ENCODE data around the gene TUBB.
A peak's percentile ranks its signal among the peaks of the same experiment; 100 is the strongest.

The TUBB gene

DNA sequence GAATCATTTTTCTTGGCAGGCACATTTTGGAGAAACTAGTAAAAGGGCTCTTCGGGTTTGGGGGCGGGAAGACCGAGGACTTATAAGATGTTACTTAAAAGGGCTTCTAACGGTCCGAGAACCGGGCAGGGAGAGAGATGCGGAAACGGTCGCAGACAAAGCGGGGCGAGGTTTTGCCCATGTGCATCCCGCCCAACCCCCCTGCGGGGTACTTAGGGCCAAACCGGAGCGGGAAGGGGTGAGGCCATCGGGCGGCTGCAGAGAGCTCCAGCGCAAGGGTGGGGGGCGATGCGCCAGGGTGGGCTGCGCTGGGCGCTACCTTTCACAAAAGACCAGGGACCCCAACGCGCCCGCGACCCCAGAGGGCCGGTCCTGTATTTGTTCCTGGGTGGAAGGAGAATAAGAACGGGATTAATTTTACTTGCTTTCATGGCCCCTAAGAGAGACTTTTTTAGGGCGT, 616 bp downstream of the TUBB start (continued):
- TF ChIP-seq, protein P1, sequence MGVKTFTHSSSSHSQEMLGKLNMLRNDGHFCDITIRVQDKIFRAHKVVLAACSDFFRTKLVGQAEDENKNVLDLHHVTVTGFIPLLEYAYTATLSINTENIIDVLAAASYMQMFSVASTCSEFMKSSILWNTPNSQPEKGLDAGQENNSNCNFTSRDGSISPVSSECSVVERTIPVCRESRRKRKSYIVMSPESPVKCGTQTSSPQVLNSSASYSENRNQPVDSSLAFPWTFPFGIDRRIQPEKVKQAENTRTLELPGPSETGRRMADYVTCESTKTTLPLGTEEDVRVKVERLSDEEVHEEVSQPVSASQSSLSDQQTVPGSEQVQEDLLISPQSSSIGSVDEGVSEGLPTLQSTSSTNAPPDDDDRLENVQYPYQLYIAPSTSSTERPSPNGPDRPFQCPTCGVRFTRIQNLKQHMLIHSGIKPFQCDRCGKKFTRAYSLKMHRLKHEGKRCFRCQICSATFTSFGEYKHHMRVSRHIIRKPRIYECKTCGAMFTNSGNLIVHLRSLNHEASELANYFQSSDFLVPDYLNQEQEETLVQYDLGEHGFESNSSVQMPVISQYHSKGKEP (tag by site-specific recombination; IDR thresholded peaks at IDR 0.05) = no peak
- TF ChIP-seq ZNF548 (tag by site-specific recombination; IDR thresholded peaks at IDR 0.05) (peak; percentile 21; the same call in 1 of the 2 replicates), ZNF433 (tag by site-specific recombination; IDR thresholded peaks at IDR 0.05; ENCODE audit: low read depth) (no peak), ZNF398 (tag by site-specific recombination; IDR thresholded peaks at IDR 0.05) (0 out of 2 replicates have a peak, but pooled peaks have one; percentile 22), ZNF544 (tag by site-specific recombination; IDR thresholded peaks at IDR 0.05) (no peak), ZNF513 (tag by site-specific recombination; IDR thresholded peaks at IDR 0.05) (no peak), SALL2 (tag by site-specific recombination; IDR thresholded peaks at IDR 0.05; ENCODE audit: borderline replicate concordance) (no peak), HOXA7 (CRISPR knock-in tag; IDR thresholded peaks at IDR 0.05; ENCODE audit: borderline replicate concordance) (no peak), ZNF785 (tag by site-specific recombination; IDR thresholded peaks at IDR 0.05) (no peak), MYNN (tag by site-specific recombination; IDR thresholded peaks at IDR 0.05; ENCODE audit: borderline replicate concordance) (no peak), ZBTB20 (tag by site-specific recombination; IDR thresholded peaks at IDR 0.05) (no peak), WT1 (tag by site-specific recombination; IDR thresholded peaks at IDR 0.05) (no peak), ZNF266 (tag by site-specific recombination; IDR thresholded peaks at IDR 0.05; ENCODE audit: low read depth) (no peak), ZNF837 (tag by site-specific recombination; IDR thresholded peaks at IDR 0.05) (no peak), ZNF391 (tag by site-specific recombination; IDR thresholded peaks at IDR 0.05; ENCODE audit: borderline replicate concordance, low read depth) (no peak), ZNF610 (tag by site-specific recombination; IDR thresholded peaks at IDR 0.05; ENCODE audit: borderline replicate concordance) (no peak), ELK4 (IDR thresholded peaks at IDR 0.05; ENCODE audit: borderline replicate concordance, low read depth, low read length) (no peak), ZNF26 (tag by site-specific recombination; IDR thresholded peaks at IDR 0.05) (no peak), GLI4 (tag by site-specific recombination; IDR thresholded peaks at IDR 0.05) (no peak), GLIS1 (tag by site-specific recombination; IDR thresholded peaks at IDR 0.05) (no peak), REPIN1 (tag by site-specific recombination; IDR thresholded peaks at IDR 0.05; ENCODE audit: low read depth) (no peak), ZNF140 (tag by site-specific recombination; IDR thresholded peaks at IDR 0.05) (no peak), ZNF302 (tag by site-specific recombination; IDR thresholded peaks at IDR 0.05; ENCODE audit: low read depth) (no peak), ZBTB7A (tag by site-specific recombination; IDR thresholded peaks at IDR 0.05; ENCODE audit: low read depth) (no peak), KLF9 (tag by site-specific recombination; IDR thresholded peaks at IDR 0.05; ENCODE audit: low read depth) (no peak), KLF1 (tag by site-specific recombination; IDR thresholded peaks at IDR 0.05) (peak; percentile 65)
- TF ChIP-seq, protein P2, sequence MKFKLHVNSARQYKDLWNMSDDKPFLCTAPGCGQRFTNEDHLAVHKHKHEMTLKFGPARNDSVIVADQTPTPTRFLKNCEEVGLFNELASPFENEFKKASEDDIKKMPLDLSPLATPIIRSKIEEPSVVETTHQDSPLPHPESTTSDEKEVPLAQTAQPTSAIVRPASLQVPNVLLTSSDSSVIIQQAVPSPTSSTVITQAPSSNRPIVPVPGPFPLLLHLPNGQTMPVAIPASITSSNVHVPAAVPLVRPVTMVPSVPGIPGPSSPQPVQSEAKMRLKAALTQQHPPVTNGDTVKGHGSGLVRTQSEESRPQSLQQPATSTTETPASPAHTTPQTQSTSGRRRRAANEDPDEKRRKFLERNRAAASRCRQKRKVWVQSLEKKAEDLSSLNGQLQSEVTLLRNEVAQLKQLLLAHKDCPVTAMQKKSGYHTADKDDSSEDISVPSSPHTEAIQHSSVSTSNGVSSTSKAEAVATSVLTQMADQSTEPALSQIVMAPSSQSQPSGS (tag by site-specific recombination; IDR thresholded peaks at IDR 0.05; ENCODE audit: low read depth) = no peak
- TF ChIP-seq, protein P3, sequence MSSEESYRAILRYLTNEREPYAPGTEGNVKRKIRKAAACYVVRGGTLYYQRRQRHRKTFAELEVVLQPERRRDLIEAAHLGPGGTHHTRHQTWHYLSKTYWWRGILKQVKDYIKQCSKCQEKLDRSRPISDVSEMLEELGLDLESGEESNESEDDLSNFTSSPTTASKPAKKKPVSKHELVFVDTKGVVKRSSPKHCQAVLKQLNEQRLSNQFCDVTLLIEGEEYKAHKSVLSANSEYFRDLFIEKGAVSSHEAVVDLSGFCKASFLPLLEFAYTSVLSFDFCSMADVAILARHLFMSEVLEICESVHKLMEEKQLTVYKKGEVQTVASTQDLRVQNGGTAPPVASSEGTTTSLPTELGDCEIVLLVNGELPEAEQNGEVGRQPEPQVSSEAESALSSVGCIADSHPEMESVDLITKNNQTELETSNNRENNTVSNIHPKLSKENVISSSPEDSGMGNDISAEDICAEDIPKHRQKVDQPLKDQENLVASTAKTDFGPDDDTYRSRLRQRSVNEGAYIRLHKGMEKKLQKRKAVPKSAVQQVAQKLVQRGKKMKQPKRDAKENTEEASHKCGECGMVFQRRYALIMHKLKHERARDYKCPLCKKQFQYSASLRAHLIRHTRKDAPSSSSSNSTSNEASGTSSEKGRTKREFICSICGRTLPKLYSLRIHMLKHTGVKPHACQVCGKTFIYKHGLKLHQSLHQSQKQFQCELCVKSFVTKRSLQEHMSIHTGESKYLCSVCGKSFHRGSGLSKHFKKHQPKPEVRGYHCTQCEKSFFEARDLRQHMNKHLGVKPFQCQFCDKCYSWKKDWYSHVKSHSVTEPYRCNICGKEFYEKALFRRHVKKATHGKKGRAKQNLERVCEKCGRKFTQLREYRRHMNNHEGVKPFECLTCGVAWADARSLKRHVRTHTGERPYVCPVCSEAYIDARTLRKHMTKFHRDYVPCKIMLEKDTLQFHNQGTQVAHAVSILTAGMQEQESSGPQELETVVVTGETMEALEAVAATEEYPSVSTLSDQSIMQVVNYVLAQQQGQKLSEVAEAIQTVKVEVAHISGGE (tag by site-specific recombination; conservative IDR thresholded peaks at IDR 0.05; ENCODE audit: low read depth) = no peak
